ENCODE measurements around the gene NRROS. TPM values are rescaled to one million over a fixed set of nuclear protein-coding genes. Genes with fewer than 3 reads are reported as not detected.

The NRROS gene
- total and polyA plus RNA-seq, 8 donors, result 4.8 to 21.8 (median 7.6) TPM

GRCh38 chr3:196660381-196661166 lies 21.1 kb downstream of the NRROS start:
- ATAC-seq (no peak), DNase-seq (no peak)
- no peaks in the 10 kb centered on the region for H3K9me3 ChIP-seq
- H3K4me1 ChIP-seq, result no peaks in the 10 kb centered on the region
- H3K27me3 ChIP-seq, result no peaks in the 10 kb centered on the region
- H3K4me3 ChIP-seq, result no peak overlapping the region
- H3K27ac ChIP-seq, result no peak overlapping the region
- intact Hi-C loops (cut with DNase I), result no loop called here
- H3K36me3 ChIP-seq, result peaks cover 0 to 67% of the 10 kb centered on the region in 2 donors
- no peak for TF ChIP-seq CTCF (IDR thresholded peaks at IDR 0.05)

GRCh38 chr3:196661400-196661799 lies 21.9 kb downstream of the NRROS start:
- no peaks in the 10 kb centered on the region for H3K9me3 ChIP-seq
- H3K4me3 ChIP-seq, result no peak overlapping the region
- H3K27me3 ChIP-seq, result no peaks in the 10 kb centered on the region
- no peak for ATAC-seq
- H3K27ac ChIP-seq, result no peak overlapping the region
- intact Hi-C loops (cut with DNase I), result no loop called here
- peaks cover 0 to 59% of the 10 kb centered on the region in 2 donors for H3K36me3 ChIP-seq
- no peaks in the 10 kb centered on the region for H3K4me1 ChIP-seq
- no peak for DNase-seq
- TF ChIP-seq CTCF (IDR thresholded peaks at IDR 0.05), result no peak

GRCh38 chr3:196662033-196662432 lies 22.5 kb downstream of the NRROS start:
- Histone ChIP-seq H3K4me3 (no peak overlapping the region), H3K9me3 (no peaks in the 10 kb centered on the region), H3K36me3 (peaks cover 0 to 52% of the 10 kb centered on the region in 2 donors), H3K27ac (no peak overlapping the region), H3K27me3 (no peaks in the 10 kb centered on the region), H3K4me1 (no peaks in the 10 kb centered on the region)
- TF ChIP-seq CTCF (IDR thresholded peaks at IDR 0.05), result no peak
- no peak for DNase-seq
- intact Hi-C loops (cut with DNase I), result no loop called here
- no peak for ATAC-seq

- Histone ChIP-seq H3K4me3 (no peak overlapping the region), H3K4me1 (peaks cover 0 to 1% of the 10 kb centered on the region in 2 donors), H3K9me3 (no peaks in the 10 kb centered on the region), H3K36me3 (peaks cover 0 to 43% of the 10 kb centered on the region in 2 donors), H3K27me3 (no peaks in the 10 kb centered on the region), H3K27ac (no peak overlapping the region)
- ATAC-seq (no peak), DNase-seq (no peak)
- intact Hi-C loops (cut with DNase I), result no loop called here
- TF ChIP-seq CTCF (IDR thresholded peaks at IDR 0.05), result no peak
These were observed 23.4 kb downstream of the NRROS start for GRCh38 chr3:196662711-196663571.

Data from left lung (tissue), 10 donors.